HCT116 (cell line): ENCODE measurements around the gene WWTR1.

Source experiments
- EGR1 ChIP-seq: IDR thresholded peaks from 2 replicates; pipeline ENCODE4 v1.6.1; 2012; ENCODE audit warnings: low read depth
- EZH2 ChIP-seq: fragments of 200-600 bp; sonication (generic); IDR thresholded peaks from 2 replicates; pipeline ENCODE4 v1.6.1; 2017; ENCODE audit warnings: antibody characterized with exemption, mixed run types
- EZH2phosphoT487 ChIP-seq: fragments of 200-600 bp; IDR thresholded peaks from 2 replicates; pipeline ENCODE4 v1.6.1; 2018; ENCODE audit warnings: antibody characterized with exemption, borderline replicate concordance
- FOSL1 ChIP-seq: IDR thresholded peaks from 2 replicates; pipeline ENCODE4 v1.6.1; 2012; ENCODE audit warnings: low read depth
- POLR2A ChIP-seq: IDR thresholded peaks from 2 replicates; pipeline ENCODE4 v1.7.0; 2011; ENCODE audit warnings: borderline replicate concordance; ENCODE audit not compliant: insufficient read depth, insufficient read length; ENCODE audit errors: extremely low read depth
- POLR2AphosphoS5 ChIP-seq: IDR thresholded peaks from 2 replicates; pipeline ENCODE4 v1.6.1; 2011; ENCODE audit warnings: mild to moderate bottlenecking, low read depth, low read length, moderate library complexity
- RAD21 ChIP-seq: IDR thresholded peaks from 2 replicates; pipeline ENCODE4 v1.6.1; 2012; ENCODE audit warnings: low read depth, mild to moderate bottlenecking
- SP1 ChIP-seq: IDR thresholded peaks from 2 replicates; pipeline ENCODE4 v1.6.1; 2012; ENCODE audit warnings: low read depth
- TCF7L2 ChIP-seq: IDR thresholded peaks from 2 replicates; pipeline ENCODE4 v1.7.0; 2011; ENCODE audit warnings: borderline replicate concordance, inconsistent platforms; ENCODE audit not compliant: insufficient read depth, insufficient read length; ENCODE audit errors: extremely low read depth
- YY1 ChIP-seq: IDR thresholded peaks from 2 replicates; pipeline ENCODE4 v1.6.1; 2011; ENCODE audit warnings: low read length, low read depth, moderate library complexity, mild to moderate bottlenecking; ENCODE audit not compliant: insufficient replicate concordance; ENCODE audit errors: extremely low read depth
- ZNF274 ChIP-seq: fragments of 200-500 bp; sonication (Bioruptor generic); IDR thresholded peaks from 2 replicates; pipeline ENCODE4 v1.6.1; 2014; ENCODE audit warnings: mild to moderate bottlenecking, low read depth, low read length, inconsistent platforms
- TF ChIP-seq, protein P1 (sequence below), 3 experiments: fragments of 200-600 bp in 1 of 3; sonication (generic) in 1 of 3; IDR thresholded peaks in 2 of 3; conservative IDR thresholded peaks in 1 of 3; 2 replicates each; pipeline ENCODE4 v1.5.1; 2012 to 2017; ENCODE audit warnings: low read depth in 2 of 3, low read length in 2 of 3, antibody characterized with exemption in 1 of 3, borderline replicate concordance in 1 of 3, control low read depth in 1 of 3, mild to moderate bottlenecking in 1 of 3, mixed read lengths in 1 of 3, mixed run types in 1 of 3, moderate library complexity in 1 of 3; ENCODE audit not compliant: insufficient read depth in 1 of 3
- TF ChIP-seq, protein P2 (sequence below): IDR thresholded peaks from 2 replicates; pipeline ENCODE4 v1.6.1; 2012; ENCODE audit warnings: low read depth

DNA sequence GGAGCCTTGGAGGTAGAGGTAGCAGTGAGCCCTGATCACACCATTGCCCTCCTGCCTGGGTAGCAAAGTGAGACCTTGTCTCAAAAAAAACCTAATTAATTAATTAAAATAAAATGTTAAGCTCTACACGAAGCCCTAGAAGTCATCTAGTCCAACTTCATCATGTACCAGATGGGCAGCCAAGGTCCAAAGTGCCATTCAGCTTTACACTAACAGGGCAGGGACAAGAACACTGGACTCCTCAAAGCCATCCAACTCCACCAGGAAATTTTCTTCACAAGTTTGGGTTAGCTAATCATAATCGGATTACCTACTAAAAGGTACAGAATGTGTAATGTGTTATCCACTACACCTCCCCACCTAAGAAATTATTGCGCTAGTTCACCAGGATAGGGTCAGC is 48.8 kb downstream of the WWTR1 start:
- no peak for TF ChIP-seq EGR1
- no peak for TF ChIP-seq SP1
- TF ChIP-seq, protein P1, sequence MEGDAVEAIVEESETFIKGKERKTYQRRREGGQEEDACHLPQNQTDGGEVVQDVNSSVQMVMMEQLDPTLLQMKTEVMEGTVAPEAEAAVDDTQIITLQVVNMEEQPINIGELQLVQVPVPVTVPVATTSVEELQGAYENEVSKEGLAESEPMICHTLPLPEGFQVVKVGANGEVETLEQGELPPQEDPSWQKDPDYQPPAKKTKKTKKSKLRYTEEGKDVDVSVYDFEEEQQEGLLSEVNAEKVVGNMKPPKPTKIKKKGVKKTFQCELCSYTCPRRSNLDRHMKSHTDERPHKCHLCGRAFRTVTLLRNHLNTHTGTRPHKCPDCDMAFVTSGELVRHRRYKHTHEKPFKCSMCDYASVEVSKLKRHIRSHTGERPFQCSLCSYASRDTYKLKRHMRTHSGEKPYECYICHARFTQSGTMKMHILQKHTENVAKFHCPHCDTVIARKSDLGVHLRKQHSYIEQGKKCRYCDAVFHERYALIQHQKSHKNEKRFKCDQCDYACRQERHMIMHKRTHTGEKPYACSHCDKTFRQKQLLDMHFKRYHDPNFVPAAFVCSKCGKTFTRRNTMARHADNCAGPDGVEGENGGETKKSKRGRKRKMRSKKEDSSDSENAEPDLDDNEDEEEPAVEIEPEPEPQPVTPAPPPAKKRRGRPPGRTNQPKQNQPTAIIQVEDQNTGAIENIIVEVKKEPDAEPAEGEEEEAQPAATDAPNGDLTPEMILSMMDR (IDR thresholded peaks at IDR 0.05 in 2 of 3, conservative IDR thresholded peaks at IDR 0.05 in 1 of 3; ENCODE audit: borderline replicate concordance in 1 of 3, insufficient read depth in 1 of 3, low read depth in 2 of 3, low read length in 2 of 3) = no peak
- TF ChIP-seq POLR2AphosphoS5 = no peak
- TF ChIP-seq EZH2 = no peak
- no peak for TF ChIP-seq YY1
- TF ChIP-seq POLR2A = no peak
- no peak for TF ChIP-seq TCF7L2
- no peak for TF ChIP-seq ZNF274
- TF ChIP-seq EZH2phosphoT487 = no peak
- no peak for TF ChIP-seq FOSL1
- no peak for TF ChIP-seq RAD21
- TF ChIP-seq, protein P2, sequence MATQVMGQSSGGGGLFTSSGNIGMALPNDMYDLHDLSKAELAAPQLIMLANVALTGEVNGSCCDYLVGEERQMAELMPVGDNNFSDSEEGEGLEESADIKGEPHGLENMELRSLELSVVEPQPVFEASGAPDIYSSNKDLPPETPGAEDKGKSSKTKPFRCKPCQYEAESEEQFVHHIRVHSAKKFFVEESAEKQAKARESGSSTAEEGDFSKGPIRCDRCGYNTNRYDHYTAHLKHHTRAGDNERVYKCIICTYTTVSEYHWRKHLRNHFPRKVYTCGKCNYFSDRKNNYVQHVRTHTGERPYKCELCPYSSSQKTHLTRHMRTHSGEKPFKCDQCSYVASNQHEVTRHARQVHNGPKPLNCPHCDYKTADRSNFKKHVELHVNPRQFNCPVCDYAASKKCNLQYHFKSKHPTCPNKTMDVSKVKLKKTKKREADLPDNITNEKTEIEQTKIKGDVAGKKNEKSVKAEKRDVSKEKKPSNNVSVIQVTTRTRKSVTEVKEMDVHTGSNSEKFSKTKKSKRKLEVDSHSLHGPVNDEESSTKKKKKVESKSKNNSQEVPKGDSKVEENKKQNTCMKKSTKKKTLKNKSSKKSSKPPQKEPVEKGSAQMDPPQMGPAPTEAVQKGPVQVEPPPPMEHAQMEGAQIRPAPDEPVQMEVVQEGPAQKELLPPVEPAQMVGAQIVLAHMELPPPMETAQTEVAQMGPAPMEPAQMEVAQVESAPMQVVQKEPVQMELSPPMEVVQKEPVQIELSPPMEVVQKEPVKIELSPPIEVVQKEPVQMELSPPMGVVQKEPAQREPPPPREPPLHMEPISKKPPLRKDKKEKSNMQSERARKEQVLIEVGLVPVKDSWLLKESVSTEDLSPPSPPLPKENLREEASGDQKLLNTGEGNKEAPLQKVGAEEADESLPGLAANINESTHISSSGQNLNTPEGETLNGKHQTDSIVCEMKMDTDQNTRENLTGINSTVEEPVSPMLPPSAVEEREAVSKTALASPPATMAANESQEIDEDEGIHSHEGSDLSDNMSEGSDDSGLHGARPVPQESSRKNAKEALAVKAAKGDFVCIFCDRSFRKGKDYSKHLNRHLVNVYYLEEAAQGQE = no peak
